IMR-90 (cell line): Measurements from ENCODE around the gene SCFD2. TPM values are rescaled to one million over a fixed set of nuclear protein-coding genes. Genes with fewer than 3 reads are reported as not detected.

ENCODE experiments used
- ATAC-seq: fragments of 200-7000 bp; cut with Tn5 transposase; 2 replicates; pipeline ENCODE4 v1.9.1; 2020; ENCODE audit warnings: low read depth, mild to moderate bottlenecking, moderate library complexity
- BruUV-seq: library from RNA; stranded (reverse); fragments of 400-500 nt; replicated peaks from 2 replicates; lab custom pipeline; 2021; lab: Mats Ljungman, UMichigan
- CTCF ChIA-PET: fragments of 300-600 bp; formaldehyde crosslinking; extraction: SDS; loops from one replicate; lab custom pipeline; 2021; ENCODE audit warnings: antibody characterized with exemption; lab: Yijun Ruan, JAX
- POLR2A ChIA-PET: fragments of 300-600 bp; sonication (Branson Sonifier 250); formaldehyde crosslinking; loops from one replicate; lab custom pipeline; 2022; ENCODE audit warnings: antibody characterized with exemption; ENCODE audit not compliant: unreplicated experiment; lab: Charles Lee
- DNase-seq: peaks from one replicate; pipeline ENCODE4 v3.0.0; 2013
- H2AFZ ChIP-seq: replicated peaks from 2 replicates; pipeline ENCODE3; 2013; ENCODE audit warnings: low read length, mild to moderate bottlenecking; ENCODE audit not compliant: poor library complexity
- H2AK5ac ChIP-seq: 2 replicates; pipeline ENCODE4 v1.6.1; 2013; ENCODE audit warnings: low read depth, low read length, inconsistent platforms
- H2AK9ac ChIP-seq: replicated peaks from 2 replicates; pipeline ENCODE3; 2013; ENCODE audit warnings: mild to moderate bottlenecking, low read depth, low read length, moderate library complexity; ENCODE audit not compliant: poor library complexity
- H2BK120ac ChIP-seq: 2 replicates; pipeline ENCODE4 v1.6.1; 2013; ENCODE audit warnings: low read depth, low read length, inconsistent platforms
- H2BK15ac ChIP-seq: 3 replicates; pipeline ENCODE4 v1.6.1; 2013; ENCODE audit warnings: low read depth, low read length, inconsistent platforms
- H2BK20ac ChIP-seq: 2 replicates; pipeline ENCODE4 v1.6.1; 2013; ENCODE audit warnings: low read depth, mild to moderate bottlenecking, inconsistent platforms, low read length, moderate library complexity
- H2BK5ac ChIP-seq: 2 replicates; pipeline ENCODE4 v1.6.1; 2013; ENCODE audit warnings: mild to moderate bottlenecking, low read depth, low read length, inconsistent platforms; ENCODE audit not compliant: poor library complexity, severe bottlenecking
- H3K14ac ChIP-seq: replicated peaks from 2 replicates; pipeline ENCODE4 v1.6.1; 2013; ENCODE audit warnings: low read depth, low read length, inconsistent platforms
- H3K18ac ChIP-seq: 2 replicates; pipeline ENCODE4 v1.6.1; 2013; ENCODE audit warnings: low read depth, low read length, control low read depth
- H3K23ac ChIP-seq: 2 replicates; pipeline ENCODE4 v1.6.1; 2013; ENCODE audit warnings: low read depth, low read length, inconsistent platforms
- H3K27ac ChIP-seq: 2 replicates; pipeline ENCODE4 v1.5.1; 2013; ENCODE audit warnings: mild to moderate bottlenecking, control low read depth, low read length; ENCODE audit not compliant: insufficient read depth
- H3K27me3 ChIP-seq: 2 replicates; pipeline ENCODE4 v1.6.1; 2013; ENCODE audit warnings: low read length; ENCODE audit not compliant: control insufficient read depth, insufficient read depth
- H3K36me3 ChIP-seq: 2 replicates; pipeline ENCODE4 v1.6.1; 2013; ENCODE audit warnings: low read length, mixed read lengths; ENCODE audit not compliant: control insufficient read depth, insufficient read depth
- H3K4ac ChIP-seq: 2 replicates; pipeline ENCODE4 v1.6.1; 2013; ENCODE audit warnings: low read depth, low read length, inconsistent platforms
- H3K4me1 ChIP-seq: 2 replicates; pipeline ENCODE4 v1.6.1; 2013; ENCODE audit warnings: low read length, mixed read lengths; ENCODE audit not compliant: control insufficient read depth, insufficient read depth
- H3K4me2 ChIP-seq: 2 replicates; pipeline ENCODE4 v1.6.1; 2013; ENCODE audit warnings: low read depth, mild to moderate bottlenecking, control low read depth, low read length, moderate library complexity
- H3K4me3 ChIP-seq: 2 replicates; pipeline ENCODE4 v1.5.1; 2013; ENCODE audit warnings: low read depth, mild to moderate bottlenecking, control low read depth, low read length, moderate library complexity; ENCODE audit not compliant: insufficient read depth
- H3K56ac ChIP-seq: 2 replicates; pipeline ENCODE4 v1.6.1; 2013; ENCODE audit warnings: low read length, inconsistent platforms; ENCODE audit not compliant: insufficient read depth; ENCODE audit errors: extremely low read depth
- H3K79me1 ChIP-seq, 2 experiments: 2 replicates each; pipeline ENCODE4 v1.6.1; 2013; ENCODE audit warnings: low read length in 2 of 2, inconsistent platforms in 1 of 2, low read depth in 1 of 2
- H3K9ac ChIP-seq: 2 replicates; pipeline ENCODE4 v1.6.1; 2013; ENCODE audit warnings: low read depth, low read length, control low read depth
- H3K9me1 ChIP-seq: 2 replicates; pipeline ENCODE4 v1.6.1; 2013; ENCODE audit warnings: low read length, inconsistent platforms; ENCODE audit not compliant: insufficient read depth
- H3K9me3 ChIP-seq: 2 replicates; pipeline ENCODE4 v1.6.1; 2013; ENCODE audit warnings: low read length; ENCODE audit not compliant: control insufficient read depth, insufficient read depth
- H4K20me1 ChIP-seq: 2 replicates; pipeline ENCODE4 v1.6.1; 2013; ENCODE audit warnings: low read length, inconsistent platforms; ENCODE audit not compliant: insufficient read depth
- H4K5ac ChIP-seq: 2 replicates; pipeline ENCODE4 v1.6.1; 2013; ENCODE audit warnings: mild to moderate bottlenecking, low read depth, low read length, control low read depth
- H4K8ac ChIP-seq, 2 experiments: 2 replicates each; pipeline ENCODE4 v1.6.1; 2013; ENCODE audit warnings: low read depth in 2 of 2, low read length in 2 of 2, control low read depth in 1 of 2, inconsistent platforms in 1 of 2
- H4K91ac ChIP-seq: 2 replicates; pipeline ENCODE4 v1.6.1; 2013; ENCODE audit warnings: low read depth, low read length, inconsistent platforms; ENCODE audit not compliant: insufficient read depth
- CTCF ChIP-seq: conservative IDR thresholded peaks from 2 replicates; pipeline ENCODE4 v1.5.1; 2012; ENCODE audit warnings: mild to moderate bottlenecking, low read depth, low read length, improper control_type of control experiment
- ELK1 ChIP-seq: fragments of 150-350 bp; IDR thresholded peaks from 2 replicates; pipeline ENCODE4 v1.6.1; 2016; ENCODE audit warnings: low read depth, mild to moderate bottlenecking, low read length, moderate library complexity, borderline replicate concordance
- RAD21 ChIP-seq: IDR thresholded peaks from 2 replicates; pipeline ENCODE4 v1.6.1; 2012; ENCODE audit warnings: low read length, improper control_type of control experiment
- SMC3 ChIP-seq: fragments of 150-350 bp; IDR thresholded peaks from 2 replicates; pipeline ENCODE4 v1.6.1; 2016; ENCODE audit warnings: low read depth, mild to moderate bottlenecking, antibody characterized with exemption, low read length, moderate library complexity
- WGBS, 2 experiments: methylation state at CpG; one replicate each; pipeline versions ENCODE4 v1.1.5 to v1.1.7; 2013; ENCODE audit warnings: missing lambda C conversion rate in 2 of 2; ENCODE audit not compliant: insufficient read length in 1 of 2; ENCODE audit errors: extremely low coverage in 2 of 2; 5-methylcytosine and 5-hydroxymethylcytosine counted together
- dilution Hi-C: fragments of 300-500 bp; cut with HindIII; formaldehyde crosslinking; loops from one replicate; pipeline ENCODE4 v1.14.3; 2018; ENCODE audit warnings: low sequenced_read_pairs; ENCODE audit not compliant: unreplicated experiment
- in situ Hi-C: fragments of 300-500 bp; cut with MboI; formaldehyde crosslinking; loops from 3 replicates; pipeline ENCODE4 v1.14.3; 2019; ENCODE audit warnings: low sequenced_read_pairs, inconsistent platforms, mixed read lengths
- intact Hi-C: fragments of 100-400 bp; cut with micrococcal nuclease; formaldehyde crosslinking; loops from 2 replicates; pipeline ENCODE4 v1.10.0; 2022
- polyA plus RNA-seq, 3 experiments: library from polyadenylated mRNA; depleted of rRNA; stranded (reverse); fragments of >200 nt; gene quantifications; 2 replicates each; pipeline ENCODE4 v1.2.3, GENCODE V29; 2012; ENCODE audit warnings: low replicate concordance in 1 of 3
- total RNA-seq: library from RNA; depleted of rRNA; stranded (reverse); fragments of >200 nt; gene quantifications from 2 replicates; pipeline ENCODE4 v1.2.3, GENCODE V29; 2012

SCFD2 gene
- total and polyA plus RNA-seq, 2 of the 4 experiments (the other 2 are of a cell fraction): 18.9 to 62.4 TPM

- H3K36me3 ChIP-seq: no peaks in the 10 kb centered on the region
- H4K20me1 ChIP-seq: no peaks in the 10 kb centered on the region; the same call in 1 of the 2 replicates
- H2BK15ac ChIP-seq: no peak overlapping the region
- DNase-seq (peak; percentile 56), ATAC-seq (0 out of 2 replicates have a peak, but pooled peaks have one; percentile 22)
- no peak overlapping the region for H2AK5ac ChIP-seq
- BruUV-seq: no TSS peak
- POLR2A ChIA-PET: no interaction called here
- no peak overlapping the region for H3K4me2 ChIP-seq
- no peaks in the 10 kb centered on the region for H3K27me3 ChIP-seq
- H3K4ac ChIP-seq: 0 out of 2 replicates have a peak overlapping the region, but pooled peaks have one; percentile 37
- no peak overlapping the region for H3K18ac ChIP-seq
- no peak overlapping the region for H4K5ac ChIP-seq
- H2BK120ac ChIP-seq: no peak overlapping the region
- H3K79me1 ChIP-seq: no peaks in the 10 kb centered on the region; a peak in 1 of 4 replicates
- intact Hi-C loops (loop anchor here (5.0 kb wide), 2 partner anchors 46 to 189 kb away; no protein-coding TSS in a partner anchor), dilution Hi-C loops (no loop called here), in situ Hi-C loops (no loop called here)
- H2AK9ac ChIP-seq: peak overlapping the region; percentile 57
- H4K91ac ChIP-seq: no peak overlapping the region
- H3K9me3 ChIP-seq: no peaks in the 10 kb centered on the region
- no peak overlapping the region for H3K56ac ChIP-seq
- H2AFZ ChIP-seq: peak overlapping the region; percentile 45
- no peak overlapping the region for H3K23ac ChIP-seq
- no peak overlapping the region for H3K4me3 ChIP-seq
- H3K9ac ChIP-seq: no peak overlapping the region
- H2BK5ac ChIP-seq: no peak overlapping the region
- H2BK20ac ChIP-seq: no peak overlapping the region
- H3K9me1 ChIP-seq: peaks cover 10% of the 10 kb centered on the region
- H3K14ac ChIP-seq: no peak overlapping the region
- no peak overlapping the region for H3K27ac ChIP-seq
- CTCF ChIA-PET: interaction anchor here (0.7 to 1.7 kb wide), 17 partner anchors 8 to 1450 kb away, joined by 3 to 7 read pairs (median 3); no protein-coding TSS in a partner anchor
- no peak for TF ChIP-seq ELK1
- peak; percentile 53 for TF ChIP-seq CTCF
- TF ChIP-seq SMC3: peak; percentile 11; the same call in 1 of the 2 replicates
- TF ChIP-seq RAD21: peak; percentile 37
- peaks cover 23% of the 10 kb centered on the region for H3K4me1 ChIP-seq
- no peak overlapping the region for H4K8ac ChIP-seq
- whole genome bisulfite sequencing, 2 experiments: 0% methylated on average over 1 of the region's 3 CpGs; no CpG with 5 or more reads in 1 of the 2 experiments
These were observed 454.1 kb downstream of the SCFD2 start for GRCh38 chr4:52911684-52912294.
